ENCODE results near the gene EFHC1.

EFHC1 gene

GRCh38 chr6:52515219-52515960 lies 95.2 kb downstream of the EFHC1 start:
- in situ Hi-C loops (cut with MboI; ENCODE audit: low sequenced_read_pairs), result no loop called here

- in situ Hi-C loops (cut with MboI; ENCODE audit: low sequenced_read_pairs), result no loop called here
Observed at GRCh38 chr6:52516269-52516668, 96.1 kb downstream of the EFHC1 start.

GRCh38 chr6:52516943-52517342 lies 96.8 kb downstream of the EFHC1 start:
- in situ Hi-C loops (cut with MboI; ENCODE audit: low sequenced_read_pairs), result no loop called here

- in situ Hi-C loops (cut with MboI; ENCODE audit: low sequenced_read_pairs), result no loop called here
Observed at GRCh38 chr6:52517502-52518278, 97.5 kb downstream of the EFHC1 start.

GRCh38 chr6:52518279-52518945 lies 98.3 kb downstream of the EFHC1 start:
- in situ Hi-C loops (cut with MboI; ENCODE audit: low sequenced_read_pairs), result no loop called here

GRCh38 chr6:52519618-52520017 lies 99.5 kb downstream of the EFHC1 start:
- in situ Hi-C loops (cut with MboI; ENCODE audit: low sequenced_read_pairs), result no loop called here

GRCh38 chr6:52522151-52522626 lies 102.0 kb downstream of the EFHC1 start:
- in situ Hi-C loops (cut with MboI; ENCODE audit: low sequenced_read_pairs), result no loop called here

GRCh38 chr6:52522655-52523054 lies 102.5 kb downstream of the EFHC1 start:
- in situ Hi-C loops (cut with MboI; ENCODE audit: low sequenced_read_pairs), result no loop called here

GRCh38 chr6:52523378-52524142 lies 103.4 kb downstream of the EFHC1 start:
- in situ Hi-C loops (cut with MboI; ENCODE audit: low sequenced_read_pairs), result no loop called here

GRCh38 chr6:52524918-52525317 lies 104.8 kb downstream of the EFHC1 start:
- in situ Hi-C loops (cut with MboI; ENCODE audit: low sequenced_read_pairs), result no loop called here

- in situ Hi-C loops (cut with MboI; ENCODE audit: low sequenced_read_pairs), result no loop called here
Observed at GRCh38 chr6:52526634-52527033, 106.5 kb downstream of the EFHC1 start.

- in situ Hi-C loops (cut with MboI; ENCODE audit: low sequenced_read_pairs), result no loop called here
Observed at GRCh38 chr6:52527436-52527835, 107.3 kb downstream of the EFHC1 start.

- in situ Hi-C loops (cut with MboI; ENCODE audit: low sequenced_read_pairs), result no loop called here
Observed at GRCh38 chr6:52529311-52529710, 109.2 kb downstream of the EFHC1 start.

GRCh38 chr6:52530351-52530750 lies 110.2 kb downstream of the EFHC1 start:
- in situ Hi-C loops (cut with MboI; ENCODE audit: low sequenced_read_pairs), result no loop called here

GRCh38 chr6:52531396-52531795 lies 111.3 kb downstream of the EFHC1 start:
- in situ Hi-C loops (cut with MboI; ENCODE audit: low sequenced_read_pairs), result no loop called here

GRCh38 chr6:52531834-52532233 lies 111.7 kb downstream of the EFHC1 start:
- in situ Hi-C loops (cut with MboI; ENCODE audit: low sequenced_read_pairs), result no loop called here

- in situ Hi-C loops (cut with MboI; ENCODE audit: low sequenced_read_pairs), result no loop called here
Observed at GRCh38 chr6:52532457-52532856, 112.3 kb downstream of the EFHC1 start.

GRCh38 chr6:52533491-52533890 lies 113.3 kb downstream of the EFHC1 start:
- in situ Hi-C loops (cut with MboI; ENCODE audit: low sequenced_read_pairs), result no loop called here

- in situ Hi-C loops (cut with MboI; ENCODE audit: low sequenced_read_pairs), result no loop called here
Observed at GRCh38 chr6:52534363-52534762, 114.2 kb downstream of the EFHC1 start.

GRCh38 chr6:52534966-52535390 lies 114.8 kb downstream of the EFHC1 start:
- in situ Hi-C loops (cut with MboI; ENCODE audit: low sequenced_read_pairs), result no loop called here

All from hTERT RPE-1 (cell line).